Measurements from ENCODE around the gene SYNM.

Gene SYNM

GRCh38 chr15:99121691-99122410 lies 17.0 kb downstream of the SYNM start:
- DNase-seq = no peak

DNA sequence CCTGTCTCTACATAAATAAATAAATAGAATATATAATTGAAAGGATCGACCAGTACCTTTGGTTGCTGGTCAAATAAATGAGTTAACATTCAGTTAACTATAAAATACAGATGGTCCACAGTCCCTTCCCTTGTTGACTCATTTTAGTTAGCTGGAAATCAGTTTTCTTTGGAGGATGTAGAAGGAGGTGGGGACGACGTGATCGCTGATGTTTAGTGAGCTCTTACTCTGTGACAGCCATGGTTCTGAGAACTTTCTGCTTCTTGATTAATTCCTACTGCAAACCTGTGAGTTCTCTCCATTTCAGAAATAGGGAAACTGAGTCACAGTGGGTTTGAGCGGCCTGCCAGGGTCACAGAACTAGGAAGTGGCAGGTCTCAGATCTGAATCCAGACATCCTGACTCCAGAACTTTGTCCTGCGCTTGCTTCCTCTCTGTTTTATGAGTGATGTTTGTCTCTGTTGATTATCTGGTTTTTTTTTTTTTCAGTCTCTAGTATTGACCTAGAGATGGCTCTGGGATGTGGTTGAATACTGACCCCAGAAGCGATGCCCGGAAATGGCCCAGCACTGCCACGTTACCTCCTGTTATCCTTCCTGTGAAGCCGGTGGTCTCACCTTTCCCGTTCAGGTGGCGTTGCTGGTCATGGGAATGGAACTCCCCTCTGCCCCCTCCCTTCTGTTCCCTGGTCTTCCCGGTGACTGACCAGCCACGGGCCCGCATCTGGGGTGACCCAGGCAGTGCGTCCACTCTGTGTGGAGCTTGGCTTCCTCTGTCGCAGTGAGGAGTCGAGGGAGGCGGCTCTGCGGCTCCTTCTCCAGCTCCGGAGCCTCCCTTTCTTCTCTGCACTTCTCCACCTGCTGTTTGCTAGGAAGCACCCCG lies 18.2 kb downstream of the SYNM start:
- DNase-seq = no peak

DNA sequence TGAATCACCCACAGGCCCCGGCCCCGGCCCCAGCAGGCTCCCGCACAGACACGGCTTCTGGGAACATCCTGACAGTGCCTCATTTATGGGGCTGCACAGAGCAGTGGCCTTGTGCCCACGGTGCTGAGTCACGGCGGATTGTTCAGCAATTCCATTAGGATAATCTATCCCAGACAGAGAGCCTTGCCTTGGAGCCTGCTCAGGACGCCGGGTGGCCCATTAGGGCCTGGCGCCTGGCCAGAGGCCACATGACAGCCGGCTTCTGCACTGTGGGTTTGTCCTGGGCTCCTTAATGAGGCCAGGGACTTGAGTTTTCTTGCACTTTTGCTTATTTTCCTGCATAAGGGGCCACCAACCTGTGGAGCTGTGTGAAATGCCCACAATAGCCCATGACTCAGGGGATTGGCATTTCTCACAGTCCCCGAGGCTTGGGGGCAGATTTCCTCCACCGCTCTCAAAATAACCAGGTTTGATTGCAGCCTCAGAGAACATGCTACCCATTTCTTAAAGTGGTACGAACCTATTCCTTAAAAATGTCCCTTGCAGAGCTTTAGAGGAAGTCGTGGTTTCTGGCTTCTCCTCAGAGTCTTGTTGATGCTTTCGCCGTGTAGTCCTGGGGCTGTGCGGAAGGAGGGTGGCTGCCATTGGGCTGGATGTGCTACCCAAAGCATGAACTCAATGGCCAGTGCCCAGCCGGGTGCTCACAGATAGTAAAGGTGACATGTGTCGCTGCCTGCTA lies 19.0 kb downstream of the SYNM start:
- DNase-seq = peak; percentile 35 to 96 (median 77)

- DNase-seq = no peak
Observed at GRCh38 chr15:99124641-99125040, 19.8 kb downstream of the SYNM start.

DNA sequence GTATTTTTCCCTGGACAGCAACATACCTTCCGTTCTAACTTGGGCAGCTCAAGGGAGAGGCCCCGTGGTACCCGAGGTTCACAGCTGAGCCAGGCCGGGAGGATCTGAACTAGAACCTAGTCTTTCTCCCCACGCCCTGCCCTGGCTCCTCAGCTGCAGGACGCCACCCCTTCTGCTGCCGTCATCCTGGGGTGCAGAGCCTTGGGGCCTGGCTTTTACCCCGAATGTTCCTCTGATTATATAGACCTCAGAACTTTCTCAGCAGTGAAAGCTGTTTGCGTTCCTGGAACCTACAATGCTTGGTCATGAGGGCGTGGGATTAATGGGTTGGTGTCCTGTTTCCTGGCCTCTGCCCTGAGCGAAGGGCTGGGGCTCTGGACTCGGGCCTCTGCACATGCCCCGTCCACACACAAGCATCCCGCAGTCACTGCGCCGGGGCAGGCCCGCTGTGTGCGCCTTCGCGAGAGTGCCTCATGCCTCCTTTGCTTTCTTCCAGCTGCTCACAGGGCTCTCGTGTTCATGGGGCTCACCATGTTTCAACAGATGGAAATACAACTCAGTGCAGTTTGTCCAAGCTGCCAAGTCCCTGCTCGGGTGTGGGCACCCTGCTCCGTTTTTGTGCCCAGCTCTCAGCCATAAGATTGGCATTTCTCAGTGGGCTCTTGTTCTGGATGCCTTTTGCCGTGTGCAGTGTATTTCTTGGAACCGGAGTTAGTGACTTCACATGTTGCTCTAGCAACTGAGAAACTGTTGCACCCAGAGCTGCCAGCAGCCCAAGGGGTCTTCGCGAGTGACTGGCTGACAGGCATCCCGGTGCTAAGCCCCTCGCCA lies 20.4 kb downstream of the SYNM start:
- DNase-seq = no peak

DNA sequence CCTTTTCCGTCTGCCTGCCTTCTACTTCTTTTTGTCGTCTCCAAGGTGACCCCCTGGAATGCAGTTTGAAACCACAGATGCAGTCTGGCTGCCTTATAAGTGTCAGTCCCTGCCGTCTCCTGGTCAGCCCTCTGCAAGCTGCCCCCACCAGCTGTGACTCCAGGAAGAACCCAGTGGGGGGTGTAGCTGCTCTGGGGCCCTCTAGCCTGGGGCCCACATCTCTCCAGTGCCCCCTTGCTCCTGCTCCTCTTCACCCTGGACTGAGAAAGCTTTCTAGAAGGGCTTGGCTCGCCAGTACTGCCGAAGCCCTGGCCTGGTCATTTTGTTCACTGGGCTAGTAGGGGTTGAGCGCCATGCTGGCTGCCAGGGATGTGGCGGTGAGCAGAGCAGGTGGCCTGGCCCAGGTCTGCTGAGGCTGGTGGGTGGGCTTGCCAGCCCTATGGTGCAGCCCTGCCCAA lies 21.3 kb downstream of the SYNM start:
- no peak for DNase-seq

GRCh38 chr15:99126930-99127329 lies 22.1 kb downstream of the SYNM start:
- no peak for DNase-seq

DNA sequence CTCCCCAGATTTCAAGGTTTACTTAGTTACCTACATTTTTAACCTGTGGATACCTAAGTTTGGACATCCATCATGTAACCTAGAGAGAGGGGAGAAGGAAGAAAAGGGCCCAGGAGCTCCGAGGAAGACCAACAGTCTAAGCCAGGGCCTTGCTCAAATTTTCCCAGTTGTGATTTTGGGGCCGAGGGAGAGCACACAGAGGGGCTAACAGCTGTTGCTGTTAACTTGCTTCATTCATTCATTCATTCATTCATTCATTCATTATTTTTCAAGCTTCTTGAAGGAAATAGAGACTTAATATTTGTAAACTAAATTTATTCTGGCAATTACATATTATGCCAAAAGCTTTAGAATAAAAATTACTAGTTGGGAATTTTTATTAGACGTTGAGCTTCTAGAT lies 22.9 kb downstream of the SYNM start:
- no peak for DNase-seq

DNA sequence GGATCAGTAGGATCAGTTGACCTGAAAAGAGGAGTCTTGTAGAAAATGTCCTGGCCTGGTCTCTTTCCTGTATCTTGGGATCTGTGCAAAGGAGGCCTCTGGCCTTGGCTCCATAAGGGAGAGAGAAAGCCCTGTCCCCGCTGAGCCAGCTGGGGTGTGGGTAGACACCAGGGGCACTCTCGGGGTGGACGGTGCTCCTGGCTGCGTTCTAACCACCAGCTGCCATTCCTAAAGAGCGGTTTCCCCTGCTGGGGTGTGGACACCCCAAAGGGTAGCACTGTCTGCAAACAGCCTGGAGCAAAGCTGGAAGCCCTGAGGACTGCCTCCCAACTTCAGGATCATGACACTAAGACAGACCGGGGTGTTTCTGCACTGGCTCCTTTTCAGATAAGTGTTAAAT lies 23.5 kb downstream of the SYNM start:
- no peak for DNase-seq

DNA sequence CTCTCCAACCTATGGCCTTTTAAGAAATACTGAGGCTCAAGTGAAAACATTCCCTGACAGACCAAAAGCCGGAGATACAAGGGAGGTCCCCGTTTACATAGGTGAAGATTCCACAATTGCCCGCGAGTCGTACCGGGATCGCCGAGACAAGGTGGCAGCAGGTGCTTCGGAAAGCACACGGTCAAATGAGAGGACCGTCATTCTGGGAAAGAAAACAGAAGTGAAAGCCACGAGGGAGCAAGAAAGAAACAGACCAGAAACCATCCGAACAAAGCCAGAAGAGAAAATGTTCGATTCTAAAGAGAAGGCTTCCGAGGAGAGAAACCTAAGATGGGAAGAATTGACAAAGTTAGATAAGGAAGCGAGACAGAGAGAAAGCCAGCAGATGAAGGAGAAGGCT lies 24.8 kb downstream of the SYNM start:
- DNase-seq = no peak

DNA sequence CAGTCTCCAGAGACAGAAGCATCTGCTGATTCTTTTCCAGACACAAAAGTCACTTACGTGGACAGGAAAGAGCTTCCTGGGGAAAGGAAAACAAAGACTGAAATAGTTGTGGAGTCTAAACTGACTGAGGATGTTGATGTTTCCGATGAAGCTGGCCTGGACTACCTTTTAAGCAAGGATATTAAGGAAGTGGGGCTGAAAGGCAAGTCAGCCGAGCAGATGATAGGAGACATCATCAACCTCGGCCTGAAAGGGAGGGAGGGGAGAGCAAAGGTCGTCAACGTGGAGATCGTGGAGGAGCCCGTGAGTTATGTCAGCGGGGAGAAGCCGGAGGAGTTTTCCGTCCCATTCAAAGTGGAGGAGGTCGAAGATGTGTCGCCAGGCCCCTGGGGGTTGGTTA lies 25.4 kb downstream of the SYNM start:
- DNase-seq = no peak

DNA sequence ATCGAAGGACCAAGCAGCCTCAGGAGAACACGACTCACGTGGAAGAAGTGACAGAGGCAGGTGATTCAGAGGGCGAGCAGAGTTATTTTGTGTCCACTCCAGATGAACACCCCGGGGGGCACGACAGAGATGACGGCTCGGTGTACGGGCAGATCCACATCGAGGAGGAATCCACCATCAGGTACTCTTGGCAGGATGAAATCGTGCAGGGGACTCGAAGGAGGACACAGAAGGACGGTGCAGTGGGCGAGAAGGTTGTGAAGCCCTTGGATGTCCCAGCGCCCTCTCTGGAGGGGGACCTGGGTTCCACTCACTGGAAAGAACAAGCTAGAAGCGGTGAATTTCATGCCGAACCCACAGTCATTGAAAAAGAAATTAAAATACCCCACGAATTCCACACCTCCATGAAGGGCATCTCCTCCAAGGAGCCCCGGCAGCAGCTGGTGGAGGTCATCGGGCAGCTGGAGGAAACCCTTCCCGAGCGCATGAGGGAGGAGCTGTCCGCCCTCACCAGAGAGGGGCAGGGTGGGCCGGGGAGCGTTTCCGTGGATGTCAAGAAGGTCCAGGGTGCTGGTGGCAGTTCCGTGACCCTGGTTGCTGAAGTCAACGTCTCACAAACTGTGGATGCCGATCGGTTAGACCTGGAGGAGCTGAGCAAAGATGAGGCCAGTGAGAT lies 26.0 kb downstream of the SYNM start:
- DNase-seq = no peak

GRCh38 chr15:99131441-99132023 lies 26.7 kb downstream of the SYNM start:
- DNase-seq = no peak

DNA sequence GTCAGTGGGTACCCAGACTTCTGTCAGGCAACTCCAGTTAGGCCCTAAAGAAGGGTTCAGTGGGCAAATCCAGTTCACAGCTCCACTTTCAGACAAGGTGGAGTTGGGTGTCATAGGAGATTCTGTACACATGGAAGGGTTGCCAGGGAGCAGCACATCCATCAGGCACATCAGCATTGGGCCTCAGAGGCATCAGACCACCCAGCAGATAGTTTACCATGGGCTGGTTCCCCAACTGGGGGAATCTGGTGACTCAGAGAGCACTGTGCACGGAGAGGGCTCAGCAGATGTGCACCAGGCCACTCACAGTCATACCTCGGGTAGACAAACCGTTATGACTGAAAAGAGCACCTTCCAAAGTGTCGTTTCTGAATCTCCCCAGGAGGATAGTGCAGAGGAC lies 27.2 kb downstream of the SYNM start:
- no peak for DNase-seq

DNA sequence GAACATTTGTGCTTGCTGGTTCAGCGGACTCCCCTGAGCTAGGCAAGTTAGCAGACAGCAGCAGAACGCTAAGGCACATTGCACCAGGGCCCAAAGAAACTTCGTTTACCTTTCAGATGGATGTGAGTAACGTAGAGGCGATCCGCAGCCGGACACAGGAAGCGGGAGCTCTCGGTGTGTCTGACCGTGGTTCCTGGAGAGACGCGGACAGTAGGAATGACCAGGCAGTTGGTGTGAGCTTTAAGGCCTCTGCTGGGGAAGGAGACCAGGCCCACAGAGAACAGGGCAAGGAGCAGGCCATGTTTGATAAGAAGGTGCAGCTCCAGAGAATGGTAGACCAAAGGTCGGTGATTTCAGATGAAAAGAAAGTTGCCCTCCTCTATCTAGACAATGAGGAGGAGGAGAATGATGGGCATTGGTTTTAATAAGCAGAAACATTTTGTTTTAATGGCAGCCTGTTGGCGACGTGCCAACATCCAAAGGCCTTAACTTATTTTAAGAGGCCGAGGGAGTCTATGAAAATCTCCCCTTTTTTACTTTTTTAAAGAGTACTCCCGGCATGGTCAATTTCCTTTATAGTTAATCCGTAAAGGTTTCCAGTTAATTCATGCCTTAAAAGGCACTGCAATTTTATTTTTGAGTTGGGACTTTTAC lies 27.9 kb downstream of the SYNM start:
- DNase-seq = no peak

DNA sequence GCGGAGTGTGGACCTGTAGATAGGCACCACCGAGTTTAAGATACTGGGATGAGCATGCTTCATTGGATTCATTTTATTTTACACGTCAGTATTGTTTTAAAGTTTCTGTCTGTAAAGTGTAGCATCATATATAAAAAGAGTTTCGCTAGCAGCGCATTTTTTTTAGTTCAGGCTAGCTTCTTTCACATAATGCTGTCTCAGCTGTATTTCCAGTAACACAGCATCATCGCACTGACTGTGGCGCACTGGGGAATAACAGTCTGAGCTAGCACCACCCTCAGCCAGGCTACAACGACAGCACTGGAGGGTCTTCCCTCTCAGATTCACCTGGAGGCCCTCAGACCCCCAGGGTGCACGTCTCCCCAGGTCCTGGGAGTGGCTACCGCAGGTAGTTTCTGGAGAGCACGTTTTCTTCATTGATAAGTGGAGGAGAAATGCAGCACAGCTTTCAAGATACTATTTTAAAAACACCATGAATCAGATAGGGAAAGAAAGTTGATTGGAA lies 29.5 kb downstream of the SYNM start:
- no peak for DNase-seq

DNA sequence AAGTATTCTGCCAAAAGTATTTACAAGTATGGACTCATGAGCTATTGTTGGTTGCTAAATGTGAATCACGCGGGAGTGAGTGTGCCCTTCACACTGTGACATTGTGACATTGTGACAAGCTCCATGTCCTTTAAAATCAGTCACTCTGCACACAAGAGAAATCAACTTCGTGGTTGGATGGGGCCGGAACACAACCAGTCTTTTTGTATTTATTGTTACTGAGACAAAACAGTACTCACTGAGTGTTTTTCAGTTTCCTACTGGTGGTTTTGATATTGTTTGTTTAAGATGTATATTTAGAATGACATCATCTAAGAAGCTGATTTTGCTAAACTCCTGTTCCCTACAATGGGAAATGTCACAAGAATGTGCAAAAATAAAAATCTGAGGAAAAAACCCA lies 30.3 kb downstream of the SYNM start:
- no peak for DNase-seq

GRCh38 chr15:99137111-99137546 lies 32.2 kb downstream of the SYNM start:
- no peak for DNase-seq

DNA sequence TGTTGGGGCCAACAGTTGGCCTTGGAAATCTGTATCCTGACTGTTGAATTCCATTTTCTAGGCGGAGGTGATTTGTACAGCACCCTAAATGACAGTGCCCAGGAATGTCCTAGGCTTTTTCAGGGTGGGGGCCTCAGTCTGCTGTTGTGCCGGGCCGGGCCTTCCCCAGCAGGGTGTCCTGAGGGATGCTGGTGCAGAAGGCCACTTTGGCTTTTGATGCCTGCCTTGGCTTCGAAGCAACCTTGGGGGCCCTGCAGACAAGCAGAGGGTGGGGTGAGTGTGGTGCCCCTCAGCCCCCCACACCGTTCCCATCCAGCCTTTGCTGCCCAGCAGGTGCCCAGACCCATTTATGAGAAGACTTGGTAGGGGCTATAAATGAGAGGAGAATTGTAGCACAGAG lies 33.0 kb downstream of the SYNM start:
- DNase-seq = no peak

Measured in amygdala (tissue), 56 donors.